Body of pancreas (tissue), 4 donors: ENCODE data around the gene ANKRD11.

Experiments
- POLR2A ChIP-seq, 3 donors: fragments of 450-650 bp; IDR thresholded peaks; one replicate each; pipeline ENCODE4 v1.6.1; 2016; ENCODE audit warnings: antibody characterized with exemption in 3 of 3, mild to moderate bottlenecking in 2 of 3
- TF ChIP-seq, protein P1 (sequence below), 7 experiments: fragments of 450-650 bp in 4 of 7; fragments of 200-600 bp in 3 of 7; sonication (generic) in 3 of 7; IDR thresholded peaks; one replicate each; pipeline ENCODE4 v1.5.1; 2016 to 2019; ENCODE audit warnings: antibody characterized with exemption in 7 of 7

DNA sequence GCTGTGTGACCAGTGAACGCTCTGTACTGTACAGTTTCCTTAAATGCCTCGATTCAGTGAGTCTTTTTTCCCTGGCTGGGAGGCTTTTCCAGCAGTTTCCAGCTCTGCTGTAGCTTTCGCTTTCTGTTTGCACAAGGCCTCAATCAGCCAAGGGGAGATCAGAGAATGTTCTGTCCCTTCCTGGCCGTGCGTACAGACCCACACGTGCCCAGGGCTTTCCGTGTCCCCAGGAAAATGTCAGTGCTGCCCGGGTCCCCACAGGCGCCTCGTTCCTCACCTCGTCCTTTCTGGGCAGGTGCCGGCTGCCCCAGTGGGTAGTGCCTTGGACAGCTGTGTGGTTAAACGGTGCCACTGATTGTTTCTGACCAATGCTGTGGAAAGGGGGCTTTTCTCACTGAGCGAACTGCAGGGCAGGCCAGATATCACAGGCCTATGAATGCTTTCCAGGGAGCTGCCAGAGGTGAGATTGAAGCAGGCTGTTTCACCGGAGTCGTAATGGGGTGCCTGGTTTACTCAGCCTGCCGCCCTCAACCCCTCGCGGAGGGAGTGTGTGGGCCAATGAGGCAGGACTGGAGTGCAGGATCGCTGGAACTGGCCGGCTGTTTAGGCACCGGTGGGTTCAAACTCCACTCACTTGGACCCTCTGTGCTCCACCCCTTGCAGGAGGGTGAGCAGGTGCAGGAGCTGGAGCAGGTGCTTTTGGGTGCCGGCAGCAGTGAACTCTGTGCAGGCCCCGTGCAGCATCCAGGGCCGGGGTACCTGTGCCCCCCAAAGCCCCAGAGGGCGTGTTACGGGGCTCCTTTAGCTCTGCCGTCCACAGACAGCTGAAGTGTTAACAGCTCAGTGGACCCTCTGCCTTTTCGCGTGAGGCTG is 228.4 kb downstream of the ANKRD11 start:
- TF ChIP-seq, protein P1, sequence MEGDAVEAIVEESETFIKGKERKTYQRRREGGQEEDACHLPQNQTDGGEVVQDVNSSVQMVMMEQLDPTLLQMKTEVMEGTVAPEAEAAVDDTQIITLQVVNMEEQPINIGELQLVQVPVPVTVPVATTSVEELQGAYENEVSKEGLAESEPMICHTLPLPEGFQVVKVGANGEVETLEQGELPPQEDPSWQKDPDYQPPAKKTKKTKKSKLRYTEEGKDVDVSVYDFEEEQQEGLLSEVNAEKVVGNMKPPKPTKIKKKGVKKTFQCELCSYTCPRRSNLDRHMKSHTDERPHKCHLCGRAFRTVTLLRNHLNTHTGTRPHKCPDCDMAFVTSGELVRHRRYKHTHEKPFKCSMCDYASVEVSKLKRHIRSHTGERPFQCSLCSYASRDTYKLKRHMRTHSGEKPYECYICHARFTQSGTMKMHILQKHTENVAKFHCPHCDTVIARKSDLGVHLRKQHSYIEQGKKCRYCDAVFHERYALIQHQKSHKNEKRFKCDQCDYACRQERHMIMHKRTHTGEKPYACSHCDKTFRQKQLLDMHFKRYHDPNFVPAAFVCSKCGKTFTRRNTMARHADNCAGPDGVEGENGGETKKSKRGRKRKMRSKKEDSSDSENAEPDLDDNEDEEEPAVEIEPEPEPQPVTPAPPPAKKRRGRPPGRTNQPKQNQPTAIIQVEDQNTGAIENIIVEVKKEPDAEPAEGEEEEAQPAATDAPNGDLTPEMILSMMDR (IDR thresholded peaks at IDR 0.05): no peak
- TF ChIP-seq POLR2A (IDR thresholded peaks at IDR 0.05): no peak
